ENCODE measurements around the gene PTCD1. TPM values are rescaled to one million over a fixed set of nuclear protein-coding genes. Genes with fewer than 3 reads are reported as not detected.
A peak's percentile ranks its signal among the peaks of the same experiment; 100 is the strongest.
"Not testable (repeated sequence)": the region's sequence is repeated elsewhere in the genome, so short reads cannot be mapped to it uniquely, and the experiment has no call there.

Gene PTCD1
- total RNA-seq, 1 experiment from 2014 or later: 11.8 TPM

DNA sequence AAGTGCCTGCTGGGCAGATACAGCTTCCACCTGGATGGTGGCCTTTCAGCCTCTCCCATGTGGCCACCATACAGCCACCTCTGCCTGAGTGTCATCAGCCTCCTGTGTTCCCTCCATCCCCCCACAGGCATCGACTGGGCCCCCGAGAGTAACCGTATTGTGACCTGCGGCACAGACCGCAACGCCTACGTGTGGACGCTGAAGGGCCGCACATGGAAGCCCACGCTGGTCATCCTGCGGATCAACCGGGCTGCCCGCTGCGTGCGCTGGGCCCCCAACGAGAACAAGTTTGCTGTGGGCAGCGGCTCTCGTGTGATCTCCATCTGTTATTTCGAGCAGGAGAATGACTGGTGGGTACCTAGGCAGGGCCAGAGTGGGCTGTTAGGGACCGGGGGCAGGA lies 50.7 kb downstream of the PTCD1 start:
- Histone ChIP-seq H3K27me3 (replicated peaks; ENCODE audit: insufficient read depth, low read depth, low read length, poor library complexity) (no peaks in the 10 kb centered on the region), H3K4me1 (ENCODE audit: insufficient read depth, low read length, poor library complexity, severe bottlenecking) (no peaks in the 10 kb centered on the region), H3K36me3 (ENCODE audit: insufficient read depth, low read length, poor library complexity, severe bottlenecking) (peaks cover 5% of the 10 kb centered on the region), H3K4me3 (ENCODE audit: low read depth, low read length, poor library complexity, severe bottlenecking) (no peak overlapping the region), H3K27ac (ENCODE audit: low read depth, low read length, poor library complexity, severe bottlenecking) (no peak overlapping the region), H3K9me3 (ENCODE audit: low read depth, low read length, poor library complexity, severe bottlenecking) (no peaks in the 10 kb centered on the region)
- CTCF ChIA-PET: no interaction called here
- intact Hi-C loops (cut with micrococcal nuclease; ENCODE audit: unreplicated experiment): no loop called here
- no TSS peak for BruUV-seq (replicated peaks)
- TF ChIP-seq, protein P1, sequence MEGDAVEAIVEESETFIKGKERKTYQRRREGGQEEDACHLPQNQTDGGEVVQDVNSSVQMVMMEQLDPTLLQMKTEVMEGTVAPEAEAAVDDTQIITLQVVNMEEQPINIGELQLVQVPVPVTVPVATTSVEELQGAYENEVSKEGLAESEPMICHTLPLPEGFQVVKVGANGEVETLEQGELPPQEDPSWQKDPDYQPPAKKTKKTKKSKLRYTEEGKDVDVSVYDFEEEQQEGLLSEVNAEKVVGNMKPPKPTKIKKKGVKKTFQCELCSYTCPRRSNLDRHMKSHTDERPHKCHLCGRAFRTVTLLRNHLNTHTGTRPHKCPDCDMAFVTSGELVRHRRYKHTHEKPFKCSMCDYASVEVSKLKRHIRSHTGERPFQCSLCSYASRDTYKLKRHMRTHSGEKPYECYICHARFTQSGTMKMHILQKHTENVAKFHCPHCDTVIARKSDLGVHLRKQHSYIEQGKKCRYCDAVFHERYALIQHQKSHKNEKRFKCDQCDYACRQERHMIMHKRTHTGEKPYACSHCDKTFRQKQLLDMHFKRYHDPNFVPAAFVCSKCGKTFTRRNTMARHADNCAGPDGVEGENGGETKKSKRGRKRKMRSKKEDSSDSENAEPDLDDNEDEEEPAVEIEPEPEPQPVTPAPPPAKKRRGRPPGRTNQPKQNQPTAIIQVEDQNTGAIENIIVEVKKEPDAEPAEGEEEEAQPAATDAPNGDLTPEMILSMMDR (conservative IDR thresholded peaks at IDR 0.05; ENCODE audit: low read depth, low read length): no peak
- no peak for TF ChIP-seq EZH2 (IDR thresholded peaks at IDR 0.05; ENCODE audit: borderline replicate concordance, low read depth, low read length, poor library complexity, severe bottlenecking)
- no peak for DNase-seq (ENCODE audit: low spot score)
- POLR2A ChIA-PET (ENCODE audit: low non-redundant PET): no interaction called here

DNA sequence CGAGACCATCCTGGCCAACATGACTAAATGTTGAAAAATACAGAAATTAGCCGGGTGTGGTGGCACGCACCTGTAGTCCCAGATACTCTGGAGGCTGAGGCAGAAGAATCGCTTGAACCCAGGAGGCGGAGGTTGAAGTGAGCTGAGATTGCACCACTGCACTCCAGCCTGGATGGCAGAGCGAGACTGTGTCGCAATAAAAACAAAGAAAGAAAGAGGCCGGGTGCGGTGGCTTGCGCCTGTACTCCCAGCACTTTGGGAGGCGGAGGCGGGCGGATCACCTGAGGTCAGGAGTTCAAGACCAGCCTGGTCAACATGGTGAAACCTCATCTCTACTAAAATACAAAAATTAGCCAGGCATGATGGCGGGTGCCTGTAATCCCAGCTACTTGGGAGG lies 51.4 kb downstream of the PTCD1 start:
- H3K27me3 ChIP-seq (replicated peaks; ENCODE audit: insufficient read depth, low read depth, low read length, poor library complexity); intact Hi-C loops (cut with micrococcal nuclease; ENCODE audit: unreplicated experiment); DNase-seq (ENCODE audit: low spot score); H3K4me3 ChIP-seq (ENCODE audit: low read depth, low read length, poor library complexity, severe bottlenecking); H3K36me3 ChIP-seq (ENCODE audit: insufficient read depth, low read length, poor library complexity, severe bottlenecking); H3K9me3 ChIP-seq (ENCODE audit: low read depth, low read length, poor library complexity, severe bottlenecking); BruUV-seq (replicated peaks); H3K4me1 ChIP-seq (ENCODE audit: insufficient read depth, low read length, poor library complexity, severe bottlenecking); POLR2A ChIA-PET (ENCODE audit: low non-redundant PET); H3K27ac ChIP-seq (ENCODE audit: low read depth, low read length, poor library complexity, severe bottlenecking): not testable (repeated sequence)
- CTCF ChIA-PET: interaction anchor here (0.5 to 0.7 kb wide), 2 partner anchors 108 to 113 kb away, joined by 3 to 8 read pairs; no protein-coding TSS in a partner anchor
- TF ChIP-seq, protein P1 (conservative IDR thresholded peaks at IDR 0.05; ENCODE audit: low read depth, low read length): 0 out of 2 replicates have a peak, but pooled peaks have one; percentile 5

DNA sequence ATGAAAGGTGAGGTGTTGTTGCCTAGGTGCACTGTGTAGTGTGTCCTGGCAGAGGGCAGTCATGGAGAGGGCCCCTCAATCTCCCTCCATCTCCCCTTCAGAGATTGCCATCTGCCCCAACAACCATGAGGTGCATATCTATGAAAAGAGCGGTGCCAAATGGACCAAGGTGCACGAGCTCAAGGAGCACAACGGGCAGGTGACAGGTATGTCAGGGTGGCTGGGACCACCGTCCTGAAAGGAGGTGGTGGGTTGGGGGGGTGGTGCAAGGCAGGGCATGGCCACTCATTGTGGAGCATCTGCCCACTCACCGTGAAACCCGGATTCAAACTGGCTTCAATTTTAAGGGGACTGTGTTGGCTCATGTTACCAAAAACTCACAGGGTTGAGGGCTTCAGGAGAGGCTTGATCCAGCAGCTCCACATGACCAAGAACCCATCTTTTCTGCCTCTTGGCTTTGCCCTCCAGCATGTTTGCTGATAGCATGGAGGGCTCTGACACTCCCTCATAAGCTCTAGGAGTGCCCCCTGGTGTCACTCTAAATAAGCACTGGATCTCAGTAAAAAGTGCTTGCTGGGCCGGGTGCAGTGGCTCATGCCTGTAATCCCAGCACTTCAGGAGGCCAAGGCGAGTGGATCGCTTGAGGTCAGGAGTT lies 51.9 kb downstream of the PTCD1 start:
- no peak overlapping the region for H3K27ac ChIP-seq (ENCODE audit: low read depth, low read length, poor library complexity, severe bottlenecking)
- BruUV-seq (replicated peaks): no TSS peak
- intact Hi-C loops (cut with micrococcal nuclease; ENCODE audit: unreplicated experiment): no loop called here
- peaks cover 5% of the 10 kb centered on the region for H3K36me3 ChIP-seq (ENCODE audit: insufficient read depth, low read length, poor library complexity, severe bottlenecking)
- H3K4me3 ChIP-seq (ENCODE audit: low read depth, low read length, poor library complexity, severe bottlenecking): no peak overlapping the region
- no peak for TF ChIP-seq EZH2 (IDR thresholded peaks at IDR 0.05; ENCODE audit: borderline replicate concordance, low read depth, low read length, poor library complexity, severe bottlenecking)
- TF ChIP-seq, protein P1 (conservative IDR thresholded peaks at IDR 0.05; ENCODE audit: low read depth, low read length): peak; percentile 45
- H3K4me1 ChIP-seq (ENCODE audit: insufficient read depth, low read length, poor library complexity, severe bottlenecking): no peaks in the 10 kb centered on the region
- POLR2A ChIA-PET (ENCODE audit: low non-redundant PET): no interaction called here
- no peaks in the 10 kb centered on the region for H3K27me3 ChIP-seq (replicated peaks; ENCODE audit: insufficient read depth, low read depth, low read length, poor library complexity)
- peak; percentile 67 for DNase-seq (ENCODE audit: low spot score)
- H3K9me3 ChIP-seq (ENCODE audit: low read depth, low read length, poor library complexity, severe bottlenecking): no peaks in the 10 kb centered on the region
- CTCF ChIA-PET: interaction anchor here (0.5 to 0.7 kb wide), 2 partner anchors 109 to 112 kb away, joined by 3 to 8 read pairs; no protein-coding TSS in a partner anchor

All from A673 (cell line).